ENCODE results near the gene AHDC1.
A peak's percentile ranks its signal among the peaks of the same experiment; 100 is the strongest.
"Not testable (repeated sequence)": the region's sequence is repeated elsewhere in the genome, so short reads cannot be mapped to it uniquely, and the experiment has no call there.

Gene AHDC1

GRCh38 chr1:27603681-27604578, at the start of gene AHDC1:
Gene AHDC1 (minus strand): TSS chr1:27604144. CDS start chr1:27552115, 52,029 bp downstream.
- peak within 1 kb of the TSS; percentile 50 to 96 (median 94) for H3K27ac ChIP-seq
- peak within 1 kb of the TSS; percentile 69 to 97 (median 79) for H3K4me3 ChIP-seq

- no peak overlapping the region for H3K4me3 ChIP-seq
- H3K27ac ChIP-seq, result peak overlapping the region in 8 of 21 experiments; percentile 10 to 45 (median 32)
These were observed 48.3 kb upstream of the AHDC1 start for GRCh38 chr1:27652111-27652864.

GRCh38 chr1:27650539-27651175, 46.7 kb upstream of the AHDC1 start:
- Histone ChIP-seq H3K4me3 (no peak overlapping the region), H3K27ac (peak overlapping the region in 13 of 21 experiments; percentile 1 to 69 (median 33))

GRCh38 chr1:27650171-27650538, 46.2 kb upstream of the AHDC1 start:
- Histone ChIP-seq H3K27ac (peak overlapping the region in 10 of 21 experiments; percentile 1 to 67 (median 52)), H3K4me3 (no peak overlapping the region)

GRCh38 chr1:27649306-27649635, 45.3 kb upstream of the AHDC1 start:
- Histone ChIP-seq H3K4me3 (no peak overlapping the region), H3K27ac (peak overlapping the region in 1 of 21 experiments; percentile 63)

GRCh38 chr1:27648602-27649305, 44.8 kb upstream of the AHDC1 start:
- no peak overlapping the region for H3K27ac ChIP-seq
- no peak overlapping the region for H3K4me3 ChIP-seq

GRCh38 chr1:27647328-27647727, 43.4 kb upstream of the AHDC1 start:
- Histone ChIP-seq H3K27ac (no peak overlapping the region), H3K4me3 (no peak overlapping the region)

GRCh38 chr1:27646676-27647075, 42.7 kb upstream of the AHDC1 start:
- Histone ChIP-seq H3K27ac (no peak overlapping the region), H3K4me3 (no peak overlapping the region)

GRCh38 chr1:27645071-27645415, 41.1 kb upstream of the AHDC1 start:
- Histone ChIP-seq H3K4me3 (no peak overlapping the region), H3K27ac (no peak overlapping the region)

GRCh38 chr1:27644369-27645070, 40.6 kb upstream of the AHDC1 start:
- Histone ChIP-seq H3K27ac (peak overlapping the region in 1 of 21 experiments; percentile 17), H3K4me3 (no peak overlapping the region)

- peak overlapping the region in 1 of 21 experiments; percentile 17 for H3K27ac ChIP-seq
- H3K4me3 ChIP-seq, result no peak overlapping the region
These were observed 39.8 kb upstream of the AHDC1 start for GRCh38 chr1:27643600-27644368.

GRCh38 chr1:27640514-27640913, 36.6 kb upstream of the AHDC1 start:
- H3K4me3 ChIP-seq, result not testable (repeated sequence)

GRCh38 chr1:27638805-27639204, 34.9 kb upstream of the AHDC1 start:
- no peak overlapping the region for H3K27ac ChIP-seq
- no peak overlapping the region for H3K4me3 ChIP-seq

More at GRCh38 chr1:27640514-27640913, 36.6 kb upstream of the AHDC1 start:
- H3K27ac ChIP-seq, result not testable (repeated sequence)

GRCh38 chr1:27638047-27638734, 34.2 kb upstream of the AHDC1 start:
- Histone ChIP-seq H3K4me3 (no peak overlapping the region), H3K27ac (no peak overlapping the region)

GRCh38 chr1:27635396-27636142, 31.6 kb upstream of the AHDC1 start:
- Histone ChIP-seq H3K4me3 (peak overlapping the region in 4 of 7 experiments; percentile 31 to 51 (median 40)), H3K27ac (peak overlapping the region in 19 of 21 experiments; percentile 23 to 90 (median 82))

GRCh38 chr1:27634985-27635367, 31.0 kb upstream of the AHDC1 start, which contains the start of gene FGR:
Gene FGR (minus strand): TSS chr1:27635185. CDS start chr1:27623916, 11,269 bp downstream.
- H3K4me3 ChIP-seq, result peak within 1 kb of the TSS; percentile 26 to 51 (median 38)
- peak within 1 kb of the TSS; percentile 23 to 90 (median 82) for H3K27ac ChIP-seq
